ENCODE measurements around the gene SEC23A.
"Not testable (repeated sequence)": the region's sequence is repeated elsewhere in the genome, so short reads cannot be mapped to it uniquely, and the experiment has no call there.

SEC23A gene

DNA sequence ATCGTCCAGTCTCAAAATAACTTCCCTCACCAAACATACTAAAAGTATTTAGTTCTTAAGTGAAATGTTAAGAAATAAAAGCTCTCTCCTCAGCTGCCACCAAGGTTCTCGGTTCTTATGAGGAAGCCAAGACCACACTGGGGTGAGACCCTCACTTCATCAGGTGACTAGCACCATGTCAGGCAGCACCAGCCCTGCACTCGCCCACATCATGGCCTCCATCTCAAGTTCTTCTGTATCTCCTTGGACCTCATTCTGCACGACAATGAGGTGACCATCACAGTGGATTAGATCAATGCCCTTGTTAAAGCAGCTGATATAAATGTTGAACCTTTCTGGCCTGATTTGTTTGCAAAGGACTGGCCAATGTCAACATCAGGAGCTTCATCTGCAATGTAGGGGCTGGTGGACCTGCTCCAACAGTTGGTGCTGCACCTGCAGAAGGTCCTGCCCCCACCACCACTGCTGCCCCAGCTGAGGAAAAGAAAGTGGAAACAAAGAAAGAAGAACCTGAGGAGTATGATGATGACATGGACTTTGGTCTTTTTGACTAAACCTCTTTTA is 12.4 kb downstream of the SEC23A start:
- DNase-seq = no peak

DNA sequence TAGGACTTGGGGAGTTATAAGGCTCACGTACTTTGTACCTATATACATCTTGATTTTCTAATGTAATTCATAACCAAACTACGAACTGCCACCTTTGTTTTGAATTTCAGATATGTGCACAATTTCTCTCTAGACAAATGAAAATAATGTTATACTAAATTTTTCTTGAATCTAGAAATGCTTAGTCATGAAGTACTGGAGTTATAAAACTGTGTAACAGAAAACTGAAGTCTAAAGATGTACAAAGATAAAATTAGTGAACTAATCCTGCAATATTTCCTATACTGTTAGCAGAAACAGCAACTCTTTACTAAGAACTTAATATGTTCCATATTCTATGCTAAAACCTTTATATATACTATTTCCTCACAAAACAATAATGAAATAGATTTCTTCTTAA is 15.5 kb downstream of the SEC23A start:
- no peak for DNase-seq

DNA sequence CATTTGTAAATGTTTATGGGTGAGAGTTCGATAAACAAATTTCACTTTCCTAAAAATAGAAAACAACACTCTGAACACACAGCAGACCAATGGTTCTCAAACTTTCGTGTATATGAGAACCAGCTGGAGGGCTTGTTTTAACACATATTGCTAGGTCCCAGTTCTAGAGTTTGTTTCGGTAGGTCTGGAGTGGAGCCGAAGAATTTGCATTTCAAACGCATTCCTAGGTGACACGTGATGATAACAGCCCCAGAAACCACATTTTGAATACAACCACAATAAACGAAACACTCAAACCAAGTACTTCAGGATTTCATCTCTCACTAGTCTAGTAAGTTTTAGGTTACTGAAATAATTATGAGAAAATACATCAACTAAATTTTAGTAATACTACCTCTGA is 17.1 kb downstream of the SEC23A start:
- no peak for DNase-seq

DNA sequence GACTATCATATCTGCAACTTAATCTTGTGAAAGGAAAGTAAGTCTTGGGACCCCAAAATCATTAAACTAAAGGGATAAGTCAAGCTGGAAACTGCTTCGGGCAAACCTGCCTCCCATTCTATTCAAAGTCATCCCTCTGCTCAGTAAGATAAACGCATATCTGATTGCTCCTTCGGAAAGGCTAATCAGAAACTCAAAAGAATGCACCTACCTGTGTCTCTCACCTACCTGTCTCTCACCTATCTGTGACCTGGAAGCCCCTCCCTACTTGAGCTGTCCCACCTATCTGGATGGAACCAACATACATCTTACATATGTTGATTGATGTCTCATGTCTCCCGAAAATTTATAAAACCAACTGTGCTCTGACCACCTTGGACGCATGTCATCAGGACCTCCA is 19.9 kb downstream of the SEC23A start:
- no peak for DNase-seq

DNA sequence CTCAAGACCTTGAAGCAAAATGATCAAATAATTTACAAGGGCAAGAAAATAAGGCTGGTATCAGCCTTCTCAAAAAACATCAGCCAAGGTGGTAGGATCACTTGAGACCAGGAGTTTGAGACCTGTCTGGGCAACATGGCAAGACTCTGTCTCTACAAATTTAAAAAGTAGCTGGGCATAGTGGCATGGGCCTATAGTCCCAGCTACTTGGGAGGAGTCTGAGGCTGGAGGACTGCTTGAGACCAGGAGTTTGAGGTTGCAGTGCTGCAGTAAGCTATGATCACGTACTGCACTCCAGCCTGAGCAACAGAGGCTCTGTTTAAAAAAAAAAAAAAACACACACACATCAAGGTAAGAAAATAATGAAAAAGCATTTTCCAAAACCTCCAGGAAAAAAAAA is 22.1 kb downstream of the SEC23A start:
- no peak for DNase-seq

DNA sequence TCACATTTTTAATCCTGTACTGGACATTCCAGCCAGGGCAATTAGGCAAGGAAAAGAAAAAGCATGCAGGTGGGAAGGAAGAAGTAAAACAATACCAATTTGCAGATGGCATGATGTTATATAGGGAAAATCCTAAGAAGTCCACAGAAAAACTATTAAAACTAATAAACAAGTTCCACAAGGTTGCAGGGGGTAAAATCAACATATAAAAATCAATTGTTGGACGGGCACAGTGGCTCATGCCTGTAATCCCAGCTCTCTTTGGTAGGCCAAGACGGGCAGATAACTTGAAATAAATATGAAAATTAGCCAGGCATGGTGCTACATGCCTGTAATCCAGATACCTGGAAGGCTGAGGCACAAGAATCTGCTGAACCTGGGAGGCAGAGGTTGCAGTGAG is 31.9 kb downstream of the SEC23A start:
- DNase-seq = no peak

DNA sequence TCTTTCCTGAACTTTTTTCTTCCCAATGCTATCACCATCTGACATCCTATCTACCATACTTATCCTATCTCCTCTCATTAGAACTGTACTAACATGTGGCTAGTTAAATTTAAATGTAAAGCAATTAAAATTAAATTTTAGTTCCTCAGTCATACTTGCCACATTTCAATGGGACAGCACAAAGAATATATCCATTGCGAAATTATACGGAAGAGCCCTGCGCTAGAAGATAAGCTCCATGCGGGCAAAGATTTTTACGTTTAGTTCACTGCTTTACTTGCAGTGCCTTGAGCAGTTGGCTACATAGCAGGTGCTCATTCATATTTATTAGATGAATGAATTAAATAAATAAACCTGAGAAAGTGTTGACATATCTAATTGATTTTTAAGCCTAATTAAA is 33.1 kb downstream of the SEC23A start:
- no peak for DNase-seq

DNA sequence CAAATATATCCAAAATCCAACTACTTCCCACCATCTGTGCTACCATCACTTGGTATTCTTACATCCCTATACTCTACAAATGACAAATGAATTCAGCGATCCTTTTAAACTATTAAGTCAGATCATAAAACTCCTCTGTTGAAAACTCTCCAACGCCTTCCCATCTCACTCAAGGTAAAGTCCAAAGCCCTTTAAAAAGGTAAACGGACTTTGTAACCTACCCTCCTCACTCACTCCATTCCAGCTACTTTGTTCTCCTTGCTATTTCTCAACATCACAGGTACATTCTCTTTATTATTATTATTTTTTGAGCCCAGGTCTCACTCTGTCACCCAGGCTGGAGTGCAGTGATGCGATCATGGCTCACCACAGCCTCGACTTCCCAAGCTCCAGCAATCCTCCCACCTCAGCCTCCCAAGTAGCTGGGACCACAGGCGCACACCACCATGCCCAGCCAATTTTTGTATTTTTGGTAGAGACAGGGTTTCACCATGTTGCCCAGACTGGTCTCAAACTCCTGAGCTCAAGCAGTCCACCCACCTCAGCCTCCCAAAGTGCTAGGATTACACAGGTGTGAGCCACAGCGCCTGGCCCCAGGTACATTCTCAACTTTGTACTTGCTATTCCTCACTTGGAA is 33.7 kb downstream of the SEC23A start:
- not testable (repeated sequence) for DNase-seq

DNA sequence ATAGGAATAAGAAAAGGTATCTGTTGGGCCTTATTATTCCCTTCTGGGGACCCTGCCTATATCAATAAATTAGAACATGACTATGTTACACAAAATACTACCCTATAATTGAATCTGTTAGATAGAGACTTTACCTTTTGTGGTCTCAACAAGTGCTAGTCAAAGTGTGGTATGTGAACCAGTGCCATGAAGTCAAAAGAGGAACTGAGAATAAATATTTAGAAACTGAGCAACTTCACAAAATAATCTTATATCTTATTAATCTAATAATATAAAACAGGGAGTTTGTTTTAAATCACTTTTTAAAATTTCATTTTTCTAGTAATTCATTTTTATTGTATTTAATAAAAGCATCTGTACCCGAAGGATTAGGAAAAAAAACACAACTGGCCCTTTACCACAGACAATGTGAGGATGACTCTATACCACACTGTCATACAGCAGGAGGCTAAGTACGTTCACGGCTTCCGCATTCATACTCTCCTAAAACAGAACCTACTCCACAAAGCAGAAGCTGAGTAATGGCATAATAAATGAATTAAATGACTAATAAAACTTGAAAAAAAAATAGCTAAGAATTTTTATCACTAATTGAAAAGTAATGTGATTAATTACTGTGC is 42.1 kb downstream of the SEC23A start:
- DNase-seq = peak in 1 of 2 donors; percentile 22

DNA sequence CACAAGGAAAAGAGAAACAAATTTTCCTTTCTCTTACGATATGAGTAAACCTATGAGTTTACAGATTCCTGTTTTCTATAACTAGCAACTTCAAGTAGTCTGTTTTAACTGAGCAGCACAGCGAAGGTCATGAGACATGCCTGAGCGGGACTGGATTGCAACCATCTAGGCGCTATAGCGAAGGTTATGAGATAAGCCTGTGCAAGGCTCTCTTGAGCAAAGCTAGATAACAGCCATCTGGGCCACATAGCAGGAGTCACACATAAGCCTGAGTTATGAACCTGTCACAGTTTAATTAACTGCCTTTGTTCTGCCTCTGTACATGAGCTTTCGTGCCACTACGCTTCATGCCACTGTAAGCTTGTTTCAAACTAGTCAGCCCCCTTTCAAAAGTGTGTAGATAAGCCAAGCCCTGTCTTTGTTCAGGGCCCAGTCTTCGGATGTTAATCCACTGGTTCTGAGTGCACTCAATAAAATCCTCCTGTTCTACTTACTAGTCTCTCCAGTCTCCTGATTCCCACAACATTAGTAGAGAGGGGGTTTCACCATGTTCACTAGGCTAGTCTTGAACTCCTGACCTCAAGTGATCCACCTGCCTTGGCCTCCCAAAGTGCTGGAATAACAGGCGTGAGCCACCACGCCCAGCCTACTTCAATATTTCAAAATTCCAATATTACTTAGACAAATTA is 47.1 kb downstream of the SEC23A start:
- no peak for DNase-seq

DNA sequence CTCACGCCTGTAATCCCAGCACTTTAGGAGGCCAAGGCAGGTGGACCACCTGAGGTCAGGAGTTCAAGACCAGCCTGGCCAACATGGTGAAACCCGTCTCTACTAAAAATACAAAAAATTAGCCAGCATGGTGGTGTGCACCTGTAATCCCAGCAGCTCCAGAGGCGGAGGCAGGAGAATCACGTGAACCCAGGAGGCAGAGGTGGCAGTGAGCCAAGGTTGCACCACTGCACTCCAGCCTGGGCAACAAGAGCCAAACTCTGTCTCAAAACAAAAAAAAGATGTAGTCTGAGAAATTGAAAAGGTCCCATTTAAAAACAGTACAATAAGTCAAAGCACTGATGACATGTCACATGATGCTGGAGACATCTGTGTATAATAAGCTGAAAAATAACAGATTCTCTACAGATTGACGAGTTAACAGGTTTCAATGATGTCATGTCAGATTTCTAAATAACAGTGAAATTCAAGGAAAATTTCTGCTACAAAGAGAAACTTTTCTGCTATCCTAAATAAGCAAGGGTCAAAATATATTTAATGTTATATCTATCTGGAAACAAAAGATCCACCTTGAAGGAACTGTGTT is 50.1 kb downstream of the SEC23A start:
- not testable (repeated sequence) for DNase-seq

DNA sequence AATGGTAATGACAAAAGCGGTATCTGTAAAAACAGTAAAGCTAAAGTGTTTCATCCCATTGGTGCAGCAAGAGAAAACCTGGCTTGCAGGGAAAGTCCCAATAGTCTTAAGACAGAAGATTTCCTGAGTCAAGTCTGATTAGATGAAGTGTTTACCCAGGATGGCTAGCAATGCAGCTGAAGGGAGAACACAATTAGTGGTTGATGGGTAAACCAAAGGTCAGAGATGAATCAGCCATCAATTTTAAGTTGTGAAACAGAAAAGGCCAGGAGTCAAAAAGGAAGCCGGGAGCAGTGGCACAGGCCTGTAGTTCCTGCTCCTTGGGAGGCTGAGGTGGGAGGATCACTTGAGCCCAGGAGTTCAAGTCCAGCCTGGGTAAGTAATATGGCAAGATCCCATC is 52.6 kb downstream of the SEC23A start:
- peak in 1 of 2 donors; percentile 6 for DNase-seq

DNA sequence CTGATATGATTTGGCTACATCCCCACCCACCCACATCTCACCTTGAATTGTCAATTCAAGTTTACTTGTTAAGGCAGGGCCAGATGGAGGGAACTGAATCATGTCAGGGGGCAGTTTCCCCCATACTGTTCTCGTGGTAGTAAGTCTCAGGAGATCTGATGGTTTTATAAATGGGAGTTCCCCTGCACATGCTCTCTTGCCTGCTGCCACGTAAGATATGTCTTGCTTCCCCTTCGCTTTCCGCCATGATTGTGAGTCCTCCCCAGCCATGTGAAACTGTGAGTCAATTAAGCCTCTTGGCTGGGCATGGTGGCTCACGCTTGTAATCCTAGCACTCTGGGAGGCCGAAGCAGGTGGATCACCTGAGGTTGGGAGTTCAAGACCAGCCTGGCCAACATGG is 57.1 kb downstream of the SEC23A start:
- not testable (repeated sequence) for DNase-seq

DNA sequence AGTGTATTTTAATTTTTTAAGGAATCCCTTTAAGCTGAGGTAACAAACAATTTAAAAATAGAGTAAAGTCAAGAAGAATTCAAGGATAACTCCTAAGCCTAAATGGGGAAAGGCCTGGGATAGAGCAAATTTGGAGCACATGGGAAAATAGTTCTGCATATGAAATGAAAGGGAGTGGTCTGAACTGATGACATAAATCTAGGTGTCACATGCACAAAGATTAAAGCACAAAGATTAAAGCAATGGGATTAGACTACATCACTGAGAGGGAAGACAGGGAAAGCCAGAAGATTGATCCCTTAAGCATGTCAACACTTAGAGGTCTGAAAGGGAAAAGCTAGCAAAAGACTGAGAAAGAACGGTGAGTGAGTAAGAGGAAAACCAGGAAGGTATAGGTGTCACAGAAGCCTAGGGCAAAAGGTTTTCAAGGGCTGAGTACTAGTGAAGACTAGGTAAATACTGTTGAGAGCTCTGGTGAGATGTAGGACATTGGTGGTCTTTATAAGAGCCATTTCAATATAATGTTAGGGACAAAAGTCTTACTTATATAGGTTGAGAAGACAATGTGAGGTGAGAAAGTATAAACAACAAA is 59.6 kb downstream of the SEC23A start:
- DNase-seq = no peak

DNA sequence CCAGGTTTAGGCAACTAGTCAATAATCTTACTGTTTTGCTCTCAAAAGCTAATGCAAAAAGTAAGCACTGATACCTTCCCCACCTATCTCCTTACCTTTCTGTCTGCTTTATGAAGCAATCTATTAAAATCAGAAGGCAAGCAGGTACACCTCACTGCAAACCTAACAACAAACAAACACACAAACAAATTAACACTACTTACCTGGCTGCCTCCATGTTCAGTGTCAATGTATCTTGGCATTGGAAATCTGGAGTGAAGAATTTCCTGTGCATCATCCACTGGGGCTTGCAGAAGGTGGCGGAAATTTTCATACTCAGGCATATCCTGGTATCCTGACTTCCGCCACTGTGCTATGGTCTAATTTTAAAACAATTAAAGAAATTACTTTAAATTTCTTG is 62.5 kb downstream of the SEC23A start:
- no peak for DNase-seq

DNA sequence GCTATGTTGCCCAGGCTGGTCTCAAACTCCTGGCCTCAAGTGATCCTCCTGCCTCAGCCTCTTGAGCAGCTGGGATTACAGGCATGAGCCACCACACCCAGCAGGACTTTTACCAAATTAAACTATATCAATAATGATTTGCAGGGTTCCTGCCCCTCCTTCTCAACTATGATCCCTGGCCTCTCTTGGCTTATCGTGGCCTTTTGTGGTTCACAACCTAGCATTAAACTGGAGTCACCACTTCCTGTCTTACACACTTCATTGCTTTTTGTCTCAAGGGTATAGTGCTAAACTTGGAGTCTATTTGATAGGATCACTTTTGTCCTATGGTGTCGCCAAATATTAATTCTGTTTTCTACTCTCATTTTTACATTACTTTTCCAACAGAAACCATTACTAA is 64.5 kb downstream of the SEC23A start:
- DNase-seq = no peak

DNA sequence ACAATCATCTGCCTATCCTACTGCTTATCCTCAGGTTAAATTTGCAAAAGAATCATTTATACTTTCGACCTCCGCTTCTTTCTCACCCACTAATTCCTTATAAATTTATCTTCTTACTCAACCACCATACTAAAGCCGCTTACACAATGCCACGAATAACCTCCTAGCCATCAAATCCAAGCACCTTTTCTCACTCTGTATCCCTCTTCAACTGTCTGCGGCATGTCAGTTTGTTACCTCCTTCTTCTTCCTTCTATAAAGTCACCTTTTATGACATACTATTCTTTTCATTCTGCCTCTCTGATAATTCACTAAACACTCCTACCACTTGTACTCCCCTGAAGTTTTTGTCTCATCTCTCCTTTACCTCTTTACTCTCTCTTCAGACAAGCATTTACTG is 66.3 kb downstream of the SEC23A start:
- no peak for DNase-seq

DNA sequence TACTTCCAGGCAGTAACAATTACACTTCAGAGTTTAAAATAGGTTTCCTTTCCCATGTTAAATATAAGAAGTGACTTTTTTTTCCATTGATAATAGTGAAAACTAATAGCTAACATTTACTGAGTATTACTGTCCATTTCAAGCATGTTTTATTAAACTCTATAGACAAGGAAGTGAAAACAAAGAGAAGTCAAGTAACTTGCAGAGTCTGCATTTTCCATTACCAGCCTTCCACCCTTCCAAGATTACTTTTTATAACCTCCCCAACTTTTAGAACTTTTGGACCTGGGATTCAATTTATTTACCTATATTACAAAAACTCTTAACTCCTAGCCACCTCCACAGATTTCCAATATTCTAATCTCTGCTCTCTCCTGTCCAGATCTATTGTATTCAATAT is 67.7 kb downstream of the SEC23A start:
- no peak for DNase-seq

DNA sequence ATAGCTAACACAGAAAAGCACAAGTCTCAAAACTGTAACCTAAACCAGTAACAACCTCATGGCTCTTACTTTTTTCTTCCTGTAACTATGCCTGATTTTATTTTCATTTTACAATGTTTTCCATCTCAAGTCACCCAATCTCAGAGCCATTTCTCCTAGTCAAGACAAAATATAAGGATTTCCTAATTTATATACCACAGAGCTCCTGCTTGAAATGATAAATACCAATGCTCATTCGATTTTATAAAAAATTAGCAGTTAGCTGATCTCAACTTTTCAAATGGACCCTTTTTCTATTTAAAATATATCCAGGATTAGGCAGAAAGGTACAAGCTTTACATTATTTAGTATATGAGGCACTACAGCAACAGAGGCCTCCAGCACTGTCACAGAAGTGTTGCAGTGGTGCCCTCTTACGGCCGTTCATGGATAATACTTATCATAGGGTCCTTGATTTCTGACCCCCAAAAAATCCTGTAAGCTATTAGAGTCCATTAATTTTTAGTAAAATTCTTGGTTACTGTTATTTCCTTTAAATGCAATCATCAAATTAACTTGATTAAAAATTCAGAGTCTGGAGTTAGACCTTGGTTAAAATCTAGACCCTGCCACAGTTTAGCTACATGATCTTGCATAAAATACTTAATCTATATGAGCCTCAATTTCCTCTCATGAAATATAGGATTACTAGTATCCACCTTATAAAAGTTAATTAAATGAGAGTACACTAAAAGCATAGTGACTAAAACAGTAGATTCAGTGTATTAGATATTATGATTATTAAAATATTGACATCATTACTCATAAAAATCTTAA is 68.3 kb downstream of the SEC23A start:
- DNase-seq = no peak

DNA sequence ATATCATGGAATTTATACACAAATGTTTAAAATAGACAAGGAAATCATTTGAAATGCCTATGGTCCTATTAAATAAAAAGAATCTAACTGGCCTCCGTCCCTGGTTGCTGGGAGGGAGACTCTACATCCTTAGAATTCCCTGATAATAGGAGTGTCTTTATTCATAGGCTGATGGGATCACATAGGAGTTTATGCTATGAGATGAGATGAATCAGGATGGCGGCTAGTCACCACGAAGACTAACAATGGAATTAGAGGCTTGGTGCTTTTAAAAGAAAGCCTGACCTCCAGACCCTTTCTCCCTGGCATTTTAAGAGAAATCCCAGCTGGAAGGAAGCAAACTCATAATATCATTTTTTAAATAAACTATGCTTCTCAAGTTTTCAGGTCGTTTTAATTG is 69.7 kb downstream of the SEC23A start:
- no peak for DNase-seq

DNA sequence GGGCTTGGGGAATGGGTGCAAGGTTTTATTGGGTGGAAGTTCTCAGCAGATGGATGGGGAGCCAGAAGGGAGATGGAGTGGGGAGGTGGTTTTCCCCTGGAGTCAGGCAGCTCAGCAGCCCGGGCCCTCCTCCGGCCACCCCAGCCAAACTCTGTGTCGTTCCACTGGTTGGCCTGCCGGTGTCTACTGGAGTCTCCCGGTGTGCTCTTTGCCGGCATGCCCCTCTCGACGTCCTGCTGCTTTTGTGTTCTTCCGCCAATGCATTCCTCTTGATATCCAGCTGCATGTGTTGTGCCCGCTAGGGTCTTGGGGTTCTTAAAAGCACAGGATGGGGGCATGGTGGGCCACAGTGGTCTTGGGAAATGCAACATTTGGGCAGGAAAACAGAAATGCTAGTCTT is 72.8 kb downstream of the SEC23A start:
- DNase-seq = no peak

DNA sequence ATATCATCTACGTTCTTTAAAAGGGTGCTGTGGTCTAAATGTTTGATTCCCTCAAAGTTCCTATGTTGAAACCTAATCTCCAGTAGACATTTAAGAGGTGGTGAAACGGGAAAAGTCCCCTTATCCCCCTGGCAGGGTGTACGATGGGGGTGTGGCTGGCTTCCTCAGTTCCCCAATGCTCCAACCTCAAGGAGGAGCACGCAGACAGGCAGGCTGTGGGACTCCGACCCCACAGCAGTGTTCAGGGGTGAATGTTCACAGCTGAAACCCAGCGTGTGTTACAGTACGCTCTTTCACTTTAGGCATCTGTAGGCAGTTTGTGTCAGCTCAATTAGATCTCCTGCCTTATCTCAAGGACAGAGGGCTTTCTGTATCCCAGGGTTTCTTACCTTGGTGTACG is 73.2 kb downstream of the SEC23A start:
- no peak for DNase-seq

DNA sequence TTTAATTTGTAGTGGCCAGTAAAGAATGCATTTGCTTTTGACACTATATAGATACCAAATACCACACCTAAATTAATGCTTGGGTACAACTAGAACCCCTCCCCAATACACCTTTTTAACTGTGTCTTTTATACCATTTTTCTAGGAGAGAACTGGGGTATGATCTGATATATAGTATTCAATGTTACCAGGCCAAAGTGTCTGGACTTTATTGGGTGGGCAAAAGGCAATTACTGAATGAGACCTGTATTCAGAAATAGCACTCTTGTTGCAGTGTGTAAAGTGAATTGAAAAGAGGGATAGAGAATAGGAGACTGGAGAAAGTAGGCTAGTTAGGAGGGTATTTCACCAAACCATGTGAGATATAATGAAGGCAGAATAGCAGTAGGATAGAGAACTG is 74.4 kb downstream of the SEC23A start:
- DNase-seq = no peak

Data from inflammatory macrophage treated with lipopolysaccharide for 1 hour (primary cell).